ENCODE measurements around the gene SIK1.
"Not testable (repeated sequence)": the region's sequence is repeated elsewhere in the genome, so short reads cannot be mapped to it uniquely, and the experiment has no call there.

Gene SIK1

GRCh38 chr21:43426404-43427241 is at the start of gene SIK1:
SIK1 (minus strand) TSS chr21:43427131; CDS start chr21:43426178, 953 bp downstream.
- peak within 1 kb of the TSS; percentile 25 for H3K4me3 ChIP-seq (ENCODE audit: low read depth, low read length)
- DNase-seq (ENCODE audit: low read depth): not testable (repeated sequence)

DNA sequence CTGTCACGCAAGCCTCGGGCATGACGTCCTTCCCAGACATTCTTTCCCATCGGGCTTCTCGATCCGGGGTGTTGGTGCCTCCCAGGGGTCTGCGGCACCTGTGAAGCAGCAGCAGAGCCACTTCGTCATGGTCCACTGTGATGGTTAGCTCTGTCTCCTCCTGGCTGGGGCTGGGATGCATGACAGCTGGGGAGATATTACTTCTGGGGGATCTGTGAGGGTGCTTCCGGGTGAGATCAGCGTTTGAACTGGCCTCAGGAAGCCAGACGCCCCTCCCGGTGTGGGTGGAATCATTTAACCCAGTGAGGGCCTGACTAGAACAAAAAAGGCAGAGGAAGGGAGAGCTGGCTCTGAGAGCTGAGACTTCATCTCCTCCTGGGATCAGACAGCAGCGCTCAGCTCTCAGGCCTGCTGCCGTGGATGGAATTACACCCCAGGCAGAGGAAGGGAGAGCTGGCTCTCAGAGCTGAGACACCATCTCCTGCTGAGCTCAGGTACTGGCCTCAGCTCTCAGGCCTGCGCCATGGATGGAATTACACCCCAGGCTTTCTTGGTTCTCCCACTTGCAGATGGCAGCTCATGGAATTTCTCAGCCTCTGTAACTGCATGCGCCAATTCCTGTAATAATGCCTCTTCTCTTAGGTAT is 44.8 kb upstream of the SIK1 start:
- not testable (repeated sequence) for DNase-seq (ENCODE audit: low read depth); H3K4me3 ChIP-seq (ENCODE audit: low read depth, low read length)

DNA sequence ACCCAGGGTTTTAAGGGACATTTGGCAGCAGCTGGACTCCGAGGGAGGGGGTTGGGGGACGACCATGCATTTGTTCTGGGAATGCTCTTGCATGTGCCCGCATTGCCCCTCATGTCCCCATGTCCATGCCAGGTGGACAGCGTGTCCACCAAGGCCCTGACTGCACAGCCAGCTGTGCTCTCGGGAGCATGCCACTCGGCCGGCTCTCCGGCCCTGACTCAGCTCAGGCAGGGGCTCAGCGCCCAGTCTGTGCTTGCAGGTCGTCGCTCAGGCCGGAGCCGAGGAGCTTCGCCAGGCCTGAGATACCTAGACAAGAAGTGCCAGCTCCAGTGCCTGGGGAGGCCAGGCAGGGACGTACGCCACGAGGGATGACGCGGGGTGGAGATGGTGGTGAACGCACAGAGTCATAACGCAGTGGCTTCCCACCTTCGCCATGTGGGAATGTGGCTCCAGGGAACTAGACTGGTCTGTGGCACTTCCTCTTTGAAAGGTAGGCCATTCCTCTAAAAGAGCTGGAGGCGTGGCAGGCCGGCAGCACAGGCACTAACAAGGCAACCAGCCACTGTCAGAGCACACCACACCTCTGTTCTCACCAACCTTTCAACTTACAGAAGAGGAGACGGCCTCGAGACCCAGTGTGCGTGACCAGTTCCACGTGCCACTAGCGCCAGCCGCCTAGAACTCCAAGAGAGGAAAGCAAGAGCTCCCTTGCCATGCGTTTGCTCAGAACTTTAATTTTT is 43.0 kb upstream of the SIK1 start:
- DNase-seq (ENCODE audit: low read depth); H3K4me3 ChIP-seq (ENCODE audit: low read depth, low read length): not testable (repeated sequence)

- no peak for DNase-seq (ENCODE audit: low read depth)
- no peak overlapping the region for H3K4me3 ChIP-seq (ENCODE audit: low read depth, low read length)
- no peak for TF ChIP-seq CTCF (conservative IDR thresholded peaks at IDR 0.05; ENCODE audit: low read depth, low read length)
Observed at GRCh38 chr21:43467785-43468184, 40.9 kb upstream of the SIK1 start.

GRCh38 chr21:43465159-43465558 is 38.2 kb upstream of the SIK1 start:
- not testable (repeated sequence) for DNase-seq (ENCODE audit: low read depth); H3K4me3 ChIP-seq (ENCODE audit: low read depth, low read length)

DNA sequence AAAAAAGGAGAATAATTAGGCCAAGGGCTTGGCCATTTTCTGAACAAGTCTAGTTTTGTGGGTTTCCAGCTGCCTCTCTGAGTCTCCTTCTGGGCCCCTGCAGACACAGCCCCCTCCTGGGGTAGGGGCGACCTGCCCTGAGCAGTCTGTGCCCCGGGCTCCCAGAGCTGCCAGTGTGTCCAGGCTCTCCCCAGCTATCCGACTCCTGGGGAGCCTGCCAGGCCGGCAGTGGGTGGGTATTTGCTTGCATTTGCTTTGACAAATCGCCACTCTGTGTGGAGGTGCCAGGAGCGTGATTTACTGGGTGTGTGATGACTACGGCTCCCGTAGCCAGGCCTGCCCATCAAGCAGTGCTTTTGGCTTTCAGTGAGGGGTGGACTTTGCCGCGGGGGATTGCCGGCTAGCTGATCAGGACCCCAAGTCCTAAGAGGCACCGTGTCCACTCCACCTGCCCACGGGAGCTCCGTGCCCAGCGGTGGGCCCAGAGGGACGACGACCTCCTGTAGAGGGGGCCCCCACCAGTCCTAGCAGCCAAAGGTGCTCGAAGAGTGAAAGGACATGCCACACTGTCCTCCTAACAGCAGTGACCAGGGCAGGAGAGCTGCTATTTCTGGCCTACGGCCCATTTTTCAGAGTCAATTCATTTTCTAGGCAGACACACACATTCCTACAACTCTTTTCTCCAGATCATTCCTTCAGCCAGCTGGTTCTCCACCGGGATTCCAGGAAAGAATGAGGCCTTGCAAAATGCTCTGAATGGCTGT is 36.7 kb upstream of the SIK1 start:
- H3K4me3 ChIP-seq (ENCODE audit: low read depth, low read length); DNase-seq (ENCODE audit: low read depth): not testable (repeated sequence)

DNA sequence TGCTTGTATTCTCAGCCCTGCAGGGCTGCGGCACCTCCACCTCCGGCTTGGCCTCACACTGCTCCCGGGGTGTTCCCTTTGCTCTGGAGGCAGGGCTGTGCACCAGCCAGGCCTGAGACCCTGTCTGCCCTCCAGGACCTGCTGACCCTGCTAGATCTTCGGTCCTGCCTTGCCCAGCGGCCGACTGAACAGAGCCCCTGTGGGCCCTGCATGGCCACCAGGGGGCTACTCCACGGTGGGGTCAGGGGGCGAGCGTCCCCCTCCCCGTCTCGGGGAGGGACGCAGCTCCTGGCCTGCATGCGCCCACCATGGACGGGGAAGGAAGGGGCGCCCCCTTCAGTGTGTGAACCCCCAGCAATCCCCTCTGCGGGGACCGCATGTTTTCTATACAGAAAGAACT is 36.0 kb upstream of the SIK1 start:
- not testable (repeated sequence) for H3K4me3 ChIP-seq (ENCODE audit: low read depth, low read length); DNase-seq (ENCODE audit: low read depth)

GRCh38 chr21:43460475-43460874 is 33.5 kb upstream of the SIK1 start:
- H3K4me3 ChIP-seq (ENCODE audit: low read depth, low read length); DNase-seq (ENCODE audit: low read depth): not testable (repeated sequence)

GRCh38 chr21:43458995-43459394 is 32.1 kb upstream of the SIK1 start:
- H3K4me3 ChIP-seq (ENCODE audit: low read depth, low read length); DNase-seq (ENCODE audit: low read depth): not testable (repeated sequence)

DNA sequence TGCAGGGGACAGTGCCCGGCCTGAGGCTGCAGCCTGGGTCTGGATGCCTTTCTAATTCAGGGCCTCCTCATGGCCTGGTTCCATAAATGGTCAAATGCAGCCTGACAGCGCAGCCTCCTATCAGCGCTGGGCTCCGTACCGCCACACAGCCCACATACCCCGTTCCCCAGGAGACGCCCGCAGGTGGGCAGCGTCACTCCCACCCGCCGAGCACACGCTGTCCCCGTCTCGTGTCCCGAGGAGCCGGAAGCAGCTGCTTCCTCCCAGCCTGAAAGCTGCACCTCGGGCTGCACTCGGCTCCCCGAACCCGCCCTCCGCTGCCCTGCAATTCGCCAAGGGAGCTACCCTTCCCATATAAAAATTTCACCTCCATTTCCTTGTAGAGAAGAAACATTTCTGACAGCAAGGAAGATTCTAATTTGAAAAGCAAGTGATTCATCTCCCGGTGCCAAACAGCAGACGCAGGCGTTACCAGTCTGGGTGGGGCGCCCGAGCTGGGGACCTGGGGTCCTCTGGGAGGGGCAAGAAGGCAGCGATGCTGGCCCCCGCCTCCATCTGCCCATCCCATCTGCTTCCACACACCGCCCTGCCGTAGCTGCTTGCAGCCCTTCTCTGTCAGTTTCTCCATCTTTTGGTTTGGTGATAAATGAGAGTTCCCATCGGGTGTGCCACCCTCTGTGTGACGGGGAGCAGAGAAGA is 29.8 kb upstream of the SIK1 start:
- not testable (repeated sequence) for H3K4me3 ChIP-seq (ENCODE audit: low read depth, low read length); DNase-seq (ENCODE audit: low read depth)

- H3K4me3 ChIP-seq (ENCODE audit: low read depth, low read length); DNase-seq (ENCODE audit: low read depth): not testable (repeated sequence)
Observed at GRCh38 chr21:43455717-43456116, 28.8 kb upstream of the SIK1 start.

DNA sequence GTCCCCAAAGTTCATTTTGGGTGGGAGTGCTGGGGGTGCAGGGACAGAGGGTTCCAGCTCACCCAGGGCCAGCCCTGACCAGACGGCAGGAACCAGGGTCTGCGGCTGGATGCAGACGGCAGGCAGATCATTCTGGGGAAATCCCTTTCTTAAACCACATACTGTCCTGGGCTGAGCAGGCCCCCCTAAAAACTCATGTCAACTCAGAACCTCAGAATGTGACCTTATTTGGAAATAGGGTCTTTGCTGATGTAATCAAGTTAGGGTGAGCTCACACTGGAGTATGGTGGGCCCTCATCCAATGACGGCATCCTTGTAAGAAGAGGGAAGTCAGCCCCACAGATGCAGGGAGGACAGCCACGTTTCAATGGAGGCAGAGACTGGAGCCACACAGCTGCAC is 27.2 kb upstream of the SIK1 start:
- not testable (repeated sequence) for H3K4me3 ChIP-seq (ENCODE audit: low read depth, low read length); DNase-seq (ENCODE audit: low read depth)

- not testable (repeated sequence) for H3K4me3 ChIP-seq (ENCODE audit: low read depth, low read length); DNase-seq (ENCODE audit: low read depth)
Observed at GRCh38 chr21:43451850-43452249, 24.9 kb upstream of the SIK1 start.

DNA sequence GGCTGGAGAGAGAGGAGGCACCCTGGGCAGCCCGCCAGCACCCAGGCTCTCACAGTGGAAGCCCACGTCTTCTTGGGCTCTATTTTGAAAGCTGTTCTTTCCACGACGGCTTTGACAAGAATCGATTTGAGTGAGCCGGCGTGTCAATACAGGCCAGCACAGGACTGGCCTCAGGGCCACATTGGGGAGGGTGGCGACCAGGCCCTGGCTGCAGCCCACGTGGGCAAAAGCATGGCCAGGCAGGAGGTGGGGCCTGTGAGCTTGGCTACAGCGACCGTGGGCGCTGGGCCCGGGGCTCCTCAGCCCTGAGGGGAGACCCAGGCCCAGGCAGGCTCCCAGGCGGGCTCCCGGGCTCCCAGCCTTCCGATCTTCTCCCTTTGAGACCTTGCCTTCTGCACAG is 23.4 kb upstream of the SIK1 start:
- not testable (repeated sequence) for H3K4me3 ChIP-seq (ENCODE audit: low read depth, low read length); DNase-seq (ENCODE audit: low read depth)

- not testable (repeated sequence) for H3K4me3 ChIP-seq (ENCODE audit: low read depth, low read length); DNase-seq (ENCODE audit: low read depth)
Observed at GRCh38 chr21:43447353-43447977, 20.5 kb upstream of the SIK1 start.

DNA sequence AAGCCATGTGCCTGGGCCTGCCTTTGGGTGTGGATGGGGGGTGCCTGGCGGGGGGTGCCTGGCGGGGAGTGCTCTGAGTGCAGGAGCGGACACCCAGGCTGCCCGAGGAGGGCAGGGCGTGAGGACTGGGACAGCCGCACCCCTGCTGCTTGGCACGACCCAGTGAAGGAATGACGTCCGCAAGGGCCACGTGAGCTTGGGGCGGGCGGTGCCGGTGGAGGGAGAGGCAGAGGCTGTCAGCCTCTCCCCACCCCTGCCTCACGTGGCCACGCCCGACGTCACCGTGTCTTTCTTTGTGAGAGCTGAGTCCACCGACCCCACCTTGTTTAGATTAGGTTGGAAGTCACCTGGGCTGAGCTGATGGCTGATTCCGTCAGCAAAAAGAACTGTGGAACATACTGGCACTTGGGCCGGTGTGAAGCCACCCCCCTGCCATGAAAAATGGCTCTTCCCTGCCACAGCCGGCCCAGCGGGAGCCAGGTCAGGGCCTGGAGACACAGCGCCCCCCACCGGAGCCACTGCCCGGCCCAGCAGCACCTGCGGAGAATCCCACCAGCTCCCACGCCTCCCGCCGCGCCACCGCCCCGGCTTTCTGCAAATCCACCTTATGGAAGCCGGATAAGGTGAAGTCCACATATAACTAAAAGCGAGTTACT is 19.5 kb upstream of the SIK1 start:
- DNase-seq (ENCODE audit: low read depth); H3K4me3 ChIP-seq (ENCODE audit: low read depth, low read length): not testable (repeated sequence)
